ENCODE data around the gene GMPR2.

The GMPR2 gene

DNA sequence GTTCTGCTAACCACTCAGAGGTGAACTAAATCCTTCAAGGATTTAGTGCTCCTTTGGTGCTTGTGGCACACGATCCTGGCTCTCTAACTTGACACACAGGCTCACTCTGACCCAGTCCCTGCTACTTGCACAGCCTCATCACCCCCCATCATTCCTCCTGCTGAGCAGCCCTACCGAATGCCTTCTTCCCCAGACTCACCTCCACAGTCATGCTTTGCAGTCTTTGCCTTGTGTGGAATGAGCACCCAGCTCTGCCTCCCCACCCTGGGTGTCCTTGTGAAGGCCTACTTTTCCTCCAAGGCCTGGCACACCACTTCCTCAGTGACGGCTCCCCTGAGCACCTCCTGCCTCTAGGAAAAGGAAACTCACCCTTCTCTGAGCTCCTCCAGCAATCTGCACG is 17.6 kb downstream of the GMPR2 start:
- in situ Hi-C loops (cut with MboI; ENCODE audit: low sequenced_read_pairs), result no loop called here

DNA sequence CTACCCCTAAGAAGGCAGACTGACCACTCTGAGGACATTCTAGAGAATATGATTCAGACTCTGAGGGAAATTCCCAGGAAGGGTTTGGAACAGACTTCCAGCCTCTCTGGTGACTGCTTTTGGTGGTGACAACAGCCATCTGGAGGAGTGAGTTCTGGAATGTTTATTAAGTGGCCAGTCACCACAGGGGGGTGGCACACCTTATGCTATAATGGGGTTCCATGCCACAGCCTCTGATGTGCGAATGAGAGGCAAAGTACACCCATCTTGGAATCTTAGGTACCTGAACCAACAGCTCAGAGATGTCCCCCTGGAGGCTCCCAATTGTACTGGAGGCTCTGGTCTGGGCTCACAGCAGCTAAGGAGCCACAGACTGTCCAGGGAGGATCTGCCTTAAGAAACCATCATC is 19.2 kb downstream of the GMPR2 start:
- in situ Hi-C loops (cut with MboI; ENCODE audit: low sequenced_read_pairs), result no loop called here

DNA sequence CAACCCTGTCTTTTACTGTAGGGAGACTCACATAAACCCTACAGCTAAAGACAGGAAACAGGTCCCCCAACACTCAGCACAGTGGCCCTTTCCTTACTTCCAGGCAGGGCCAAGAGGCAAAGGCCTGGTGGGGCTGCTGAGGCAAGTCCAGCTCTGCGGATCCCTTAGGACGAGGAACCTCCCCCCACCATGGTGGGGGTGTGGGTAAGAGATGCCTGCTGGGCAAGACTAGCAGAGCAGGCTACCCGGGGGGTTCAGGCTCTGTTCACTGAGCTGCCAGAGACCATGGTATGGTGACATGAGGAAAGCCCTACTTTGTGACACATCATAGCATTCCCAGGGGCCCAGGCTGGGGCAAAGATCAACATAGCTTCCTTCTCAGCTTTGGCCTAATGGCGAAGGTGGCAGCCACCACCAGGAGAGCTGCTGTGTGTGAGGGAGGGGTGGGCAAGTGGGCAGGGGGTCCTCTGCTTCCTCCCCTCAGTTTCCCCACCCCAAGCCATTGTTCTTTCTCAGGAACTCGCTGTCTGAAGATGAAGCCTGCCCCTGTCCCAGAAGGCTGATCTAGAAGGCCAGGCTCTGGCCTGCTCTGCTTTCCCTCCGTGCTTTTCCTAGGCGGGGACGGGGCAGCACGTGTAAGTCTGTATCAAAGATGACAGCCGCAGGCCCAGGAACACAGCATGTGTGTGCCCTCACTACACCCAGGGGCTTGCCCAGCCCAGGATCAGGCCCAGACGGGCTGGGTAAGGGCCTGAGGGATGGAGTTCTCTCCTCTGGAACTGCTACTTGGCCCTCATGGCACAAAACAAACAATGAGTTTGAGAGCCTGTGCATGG is 19.8 kb downstream of the GMPR2 start:
- in situ Hi-C loops (cut with MboI; ENCODE audit: low sequenced_read_pairs), result no loop called here

DNA sequence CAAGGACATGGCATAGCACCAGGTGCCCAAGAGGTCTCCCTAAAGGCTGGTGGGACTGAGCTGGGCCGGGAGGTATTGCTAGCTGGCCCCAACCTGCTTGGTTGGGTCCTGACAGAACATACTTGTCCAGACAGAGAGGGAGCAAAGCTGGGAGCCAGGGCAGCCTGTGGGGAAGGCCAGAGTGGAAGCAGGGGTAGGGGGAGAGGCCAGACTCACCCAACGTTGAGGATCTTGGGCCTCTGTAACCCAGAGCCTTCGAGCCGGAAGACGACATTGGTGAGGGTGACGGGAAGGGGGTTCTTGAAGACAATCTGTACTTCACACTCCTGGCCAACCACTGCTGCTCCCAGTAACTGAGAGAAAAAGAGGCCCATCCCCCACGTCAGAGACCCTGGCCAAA is 21.2 kb downstream of the GMPR2 start:
- in situ Hi-C loops (cut with MboI; ENCODE audit: low sequenced_read_pairs), result no loop called here

DNA sequence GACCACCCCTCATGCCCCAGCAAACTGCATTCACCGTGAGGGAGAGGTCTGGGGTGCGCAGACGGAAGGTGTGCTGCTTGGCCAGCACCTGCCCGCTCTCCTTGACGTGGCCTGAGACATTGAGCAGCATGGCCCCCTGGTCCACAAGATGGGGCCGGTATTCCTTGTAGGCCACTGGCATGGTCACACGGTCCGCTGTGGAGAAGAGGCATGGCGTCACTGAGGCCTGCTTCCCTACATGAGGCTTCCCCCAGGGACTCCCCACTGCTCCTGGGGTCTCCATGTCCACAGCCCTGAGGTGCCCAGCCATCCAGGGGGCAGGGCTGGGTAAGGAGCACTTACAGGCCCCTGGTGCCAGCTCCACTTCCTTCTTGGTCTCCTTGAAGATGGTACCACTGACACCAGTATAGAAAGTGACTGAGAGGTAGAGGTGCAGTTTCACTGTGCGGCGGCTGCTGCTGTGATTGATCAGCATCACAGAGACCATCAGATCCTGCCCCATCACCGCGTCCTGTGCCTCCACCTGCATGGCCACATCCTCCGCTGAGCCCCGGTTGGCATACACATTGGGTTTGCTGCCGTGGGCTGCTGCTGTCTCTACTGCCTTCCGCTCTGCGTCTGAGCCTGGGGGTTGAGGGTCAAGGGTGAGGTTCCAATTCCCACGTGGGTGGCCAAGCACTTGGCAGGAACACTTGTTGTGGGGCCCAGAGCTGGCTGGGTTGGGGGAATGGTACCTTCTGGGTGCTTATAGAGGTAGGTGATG is 22.1 kb downstream of the GMPR2 start:
- in situ Hi-C loops (cut with MboI; ENCODE audit: low sequenced_read_pairs), result no loop called here

DNA sequence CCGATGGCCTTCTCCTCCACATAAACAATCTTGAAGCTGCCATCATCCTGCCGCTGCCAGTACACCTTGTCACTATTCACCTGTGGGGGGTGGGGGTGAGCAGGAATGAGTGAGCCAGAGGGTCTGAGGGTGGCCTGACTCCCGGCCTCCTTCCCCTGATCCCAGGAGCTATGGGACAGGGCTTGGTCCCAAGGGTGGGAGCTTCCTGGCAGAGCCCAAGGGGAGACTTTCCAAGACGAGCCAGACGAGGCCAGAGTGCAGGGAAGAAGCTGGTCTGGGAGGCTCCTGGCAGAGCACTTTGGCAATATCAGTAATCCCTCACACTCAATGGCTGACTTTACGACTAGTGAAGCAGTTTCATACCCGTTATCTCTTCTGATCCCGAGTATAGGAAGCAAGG is 22.7 kb downstream of the GMPR2 start:
- in situ Hi-C loops (cut with MboI; ENCODE audit: low sequenced_read_pairs), result no loop called here

DNA sequence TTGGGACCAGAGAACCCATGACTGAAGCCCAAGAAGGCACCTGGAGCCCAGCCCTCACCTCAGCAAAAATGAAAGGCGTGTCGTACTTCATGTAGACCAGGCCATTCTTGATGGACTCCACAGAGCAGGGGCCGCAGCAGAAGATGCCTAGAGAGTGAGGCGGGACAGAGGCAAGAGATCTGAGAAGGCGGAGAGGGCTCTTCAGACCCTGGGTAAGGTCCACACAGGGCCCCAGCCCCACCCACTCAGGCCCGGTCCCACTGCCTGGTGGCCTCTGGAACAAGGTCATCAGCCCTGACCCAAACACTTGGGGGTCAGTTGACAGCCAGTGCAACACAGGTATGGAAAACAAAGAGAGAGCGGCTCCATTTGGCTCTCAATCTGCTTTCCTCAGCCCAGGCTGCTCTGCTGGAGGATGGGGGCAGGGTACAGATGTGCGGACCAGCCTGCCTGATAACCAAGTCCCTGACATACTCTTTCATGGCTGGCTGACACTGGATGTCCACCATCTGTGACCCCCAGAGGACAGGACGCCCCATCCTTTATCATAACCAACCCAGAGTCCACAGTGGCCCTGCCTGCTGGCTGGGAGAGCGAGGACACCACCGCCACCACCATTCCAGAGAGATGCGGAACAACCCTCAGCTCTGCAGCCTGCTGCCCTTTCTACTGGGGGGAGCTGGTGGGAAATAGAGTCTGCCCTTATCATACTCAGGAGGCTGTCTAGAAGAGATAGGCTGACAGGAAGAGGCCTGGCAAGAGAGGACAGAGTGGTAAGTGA is 23.4 kb downstream of the GMPR2 start:
- in situ Hi-C loops (cut with MboI; ENCODE audit: low sequenced_read_pairs), result no loop called here

DNA sequence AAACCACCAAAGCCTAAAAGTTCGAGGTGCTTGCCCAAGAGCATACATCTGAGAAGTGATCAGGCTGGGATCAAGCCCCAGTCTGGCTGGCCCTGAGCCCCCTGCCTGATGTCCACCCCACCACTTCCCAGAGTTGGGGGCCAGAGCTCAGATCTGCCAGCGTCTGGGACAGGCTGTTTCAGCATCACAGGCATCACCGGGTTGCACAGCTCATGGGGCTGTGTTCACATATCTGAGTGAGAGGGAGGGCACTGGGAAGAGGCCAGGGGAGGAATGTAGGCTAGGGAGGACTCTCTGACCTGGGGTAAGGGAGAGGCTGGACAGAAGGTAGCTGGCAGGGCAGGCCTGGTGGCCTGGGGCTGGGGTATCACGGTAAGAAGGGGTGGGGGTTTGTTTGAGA is 24.2 kb downstream of the GMPR2 start:
- in situ Hi-C loops (cut with MboI; ENCODE audit: low sequenced_read_pairs), result no loop called here

DNA sequence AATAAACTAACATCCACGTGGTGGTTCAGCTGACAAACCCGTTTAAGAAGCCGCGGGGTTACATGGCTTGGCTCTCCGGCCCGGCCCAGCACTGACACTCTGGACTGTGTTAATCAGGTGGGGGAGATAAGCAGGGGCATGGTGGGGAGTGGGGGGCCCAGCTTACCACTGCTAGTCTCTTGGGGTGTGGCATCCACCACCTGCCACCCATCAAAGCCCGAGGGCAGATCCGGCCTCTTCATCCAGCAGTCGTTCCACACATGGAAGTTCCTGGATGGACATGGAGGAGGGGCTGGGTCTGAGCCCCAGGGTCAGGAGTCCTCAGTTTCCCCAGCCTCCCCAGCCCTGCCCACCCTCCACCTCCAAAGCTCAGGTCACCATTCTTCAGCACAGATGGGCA is 25.4 kb downstream of the GMPR2 start:
- in situ Hi-C loops (cut with MboI; ENCODE audit: low sequenced_read_pairs), result no loop called here

DNA sequence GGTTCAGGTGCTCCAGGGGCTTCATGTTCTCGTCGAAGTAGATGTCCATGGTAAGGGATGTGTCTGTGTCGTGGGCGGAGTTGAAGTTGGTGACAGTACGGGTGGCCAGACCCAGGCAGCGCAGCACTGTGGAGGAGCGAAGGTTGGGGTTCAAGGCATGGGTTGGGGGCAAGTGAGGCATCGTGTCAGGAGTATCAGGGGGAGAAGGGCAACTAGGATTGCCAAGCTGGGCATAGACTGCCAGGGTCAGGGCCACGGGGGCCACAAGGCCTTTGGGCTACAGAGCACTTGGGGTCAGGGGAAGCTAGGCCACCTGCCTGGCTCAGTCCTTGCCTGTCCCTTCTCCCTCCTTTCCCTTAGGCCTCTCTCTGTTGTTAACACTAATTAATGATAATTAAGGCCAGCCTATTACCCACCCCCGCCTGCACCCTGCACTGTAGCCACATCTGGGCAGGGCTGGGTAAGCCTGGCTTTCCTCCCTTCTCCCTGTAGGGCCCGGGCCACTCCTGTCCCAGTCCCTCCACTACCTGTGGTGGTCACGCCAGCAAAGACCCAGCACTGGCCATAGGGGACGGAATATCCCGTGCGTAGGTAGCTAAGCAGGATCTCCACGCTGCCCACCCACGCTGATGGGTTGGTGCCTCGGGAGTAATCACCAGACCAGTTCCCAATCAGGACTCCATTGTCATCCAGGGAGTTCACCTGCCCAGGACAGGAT is 26.0 kb downstream of the GMPR2 start:
- in situ Hi-C loops (cut with MboI; ENCODE audit: low sequenced_read_pairs), result no loop called here

DNA sequence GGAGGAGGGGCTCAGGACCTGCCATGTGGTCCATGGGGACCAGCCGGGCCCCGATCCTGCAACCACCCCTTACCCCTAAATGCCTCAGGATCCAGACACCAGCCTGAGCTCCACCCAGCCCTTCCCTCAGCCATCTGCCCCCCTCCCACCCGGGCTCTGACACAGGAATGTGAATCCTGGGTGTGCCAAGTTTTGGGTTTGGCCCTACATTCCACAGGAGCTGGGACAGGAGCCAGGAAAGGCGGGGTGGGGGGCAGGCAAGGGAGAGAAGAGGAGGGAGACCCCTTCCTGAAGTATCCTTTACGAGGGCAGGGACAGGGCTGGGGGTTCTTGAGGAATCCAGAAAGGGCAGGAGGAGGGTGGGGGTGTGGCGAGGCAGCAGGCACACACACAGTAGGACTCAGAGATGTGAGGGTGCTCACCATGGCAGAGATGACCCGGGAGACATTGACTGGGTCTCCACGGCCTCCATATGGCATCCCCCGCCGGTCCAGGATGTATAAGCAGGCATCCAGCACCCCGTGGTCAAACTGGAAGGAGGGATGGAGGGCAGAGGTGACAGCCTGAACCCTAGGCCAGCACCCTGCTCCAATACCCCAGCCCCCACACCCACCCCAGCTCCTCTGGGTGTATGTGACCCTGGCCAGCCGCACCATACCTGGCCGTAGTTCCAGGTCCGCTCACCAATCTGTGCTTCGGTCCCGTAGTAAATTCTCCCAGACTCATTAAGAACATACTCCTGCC is 26.7 kb downstream of the GMPR2 start:
- in situ Hi-C loops (cut with MboI; ENCODE audit: low sequenced_read_pairs), result no loop called here

DNA sequence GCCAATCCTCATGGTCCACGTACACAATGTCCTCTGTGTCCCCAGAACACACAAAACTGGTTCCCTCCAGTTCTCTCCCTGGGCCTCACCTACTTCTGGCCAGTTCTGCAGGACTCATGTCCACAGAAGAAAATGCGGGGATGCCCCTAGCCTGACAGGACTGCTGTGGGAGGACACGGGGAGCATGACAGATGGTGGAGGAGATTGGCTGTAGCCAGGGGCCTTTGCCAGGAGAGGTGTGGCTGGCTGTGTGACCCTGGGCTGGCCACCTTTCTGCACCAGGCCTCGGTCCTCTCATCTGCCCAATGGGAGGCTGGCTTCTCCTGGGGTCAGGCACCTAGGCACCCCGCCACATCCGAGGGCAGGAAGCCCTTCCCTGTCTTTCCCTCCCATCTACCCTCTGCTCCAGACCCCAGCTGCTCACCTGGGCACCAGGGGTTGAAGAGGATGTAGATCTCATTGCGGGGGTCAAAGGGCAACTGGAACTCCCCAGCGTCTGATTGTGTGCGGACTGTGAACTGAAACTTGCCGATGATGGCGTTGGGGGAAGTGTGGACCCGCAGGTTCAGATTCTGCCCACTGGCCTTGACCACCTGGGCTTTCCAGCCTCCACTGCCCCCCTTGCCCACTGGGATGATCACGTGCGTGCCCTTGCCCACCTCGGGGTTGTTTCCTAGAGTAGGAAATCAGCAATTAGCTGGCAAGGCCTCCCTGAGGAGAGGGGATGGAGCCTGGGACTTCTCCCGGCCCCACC is 27.5 kb downstream of the GMPR2 start:
- in situ Hi-C loops (cut with MboI; ENCODE audit: low sequenced_read_pairs), result no loop called here

DNA sequence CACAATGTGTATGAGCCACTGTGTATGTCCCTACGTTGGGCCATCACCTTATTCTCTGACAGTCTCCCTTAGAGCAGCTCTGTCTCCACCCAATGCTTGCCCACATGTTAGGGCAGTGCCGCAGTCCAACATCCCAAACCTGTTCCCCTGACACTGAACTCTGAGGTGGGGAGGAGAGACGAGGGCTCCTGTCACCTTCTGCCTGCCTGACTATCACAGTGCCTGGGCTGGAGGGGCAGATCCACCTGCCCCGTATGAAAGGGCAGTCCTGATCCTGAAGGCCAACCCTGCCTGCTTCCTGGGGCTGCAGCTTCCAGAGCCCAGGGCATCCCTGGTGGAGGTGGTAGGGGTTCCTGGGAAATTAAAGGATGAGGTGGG is 28.0 kb downstream of the GMPR2 start:
- in situ Hi-C loops (cut with MboI; ENCODE audit: low sequenced_read_pairs), result no loop called here

DNA sequence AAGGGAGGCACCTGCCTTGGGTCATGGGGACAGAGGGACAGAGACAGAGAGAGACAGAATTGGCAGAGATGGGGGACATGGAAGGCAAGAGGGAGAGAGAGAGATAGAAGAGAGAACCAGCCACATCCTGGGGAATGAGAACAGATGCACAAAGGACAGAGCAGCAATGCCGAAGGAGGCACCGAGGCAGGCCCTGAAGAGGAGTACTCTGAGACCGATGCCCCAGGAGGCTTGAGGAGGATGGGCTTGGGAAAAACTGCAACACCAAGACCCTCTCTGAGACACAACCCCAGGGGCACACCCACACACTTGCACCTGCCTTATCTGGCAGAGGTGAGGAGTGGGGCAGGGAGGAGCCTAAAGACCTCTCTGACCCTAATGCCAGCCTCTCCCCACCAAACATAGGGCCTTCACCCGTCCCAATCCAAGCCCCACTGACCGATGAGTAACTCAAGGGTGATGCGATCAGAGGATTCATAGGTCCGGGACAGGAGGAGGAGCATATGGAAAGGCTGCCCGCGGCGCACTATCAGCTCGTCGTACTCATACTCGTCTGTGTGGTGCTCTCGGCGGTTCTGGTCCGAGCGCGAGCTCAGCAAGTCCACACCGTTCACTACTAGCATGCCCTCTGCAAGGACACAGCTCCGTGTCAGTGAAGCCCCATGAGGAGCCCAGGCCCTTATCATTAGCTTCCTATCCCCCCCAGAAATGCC is 28.7 kb downstream of the GMPR2 start:
- in situ Hi-C loops (cut with MboI; ENCODE audit: low sequenced_read_pairs), result no loop called here

DNA sequence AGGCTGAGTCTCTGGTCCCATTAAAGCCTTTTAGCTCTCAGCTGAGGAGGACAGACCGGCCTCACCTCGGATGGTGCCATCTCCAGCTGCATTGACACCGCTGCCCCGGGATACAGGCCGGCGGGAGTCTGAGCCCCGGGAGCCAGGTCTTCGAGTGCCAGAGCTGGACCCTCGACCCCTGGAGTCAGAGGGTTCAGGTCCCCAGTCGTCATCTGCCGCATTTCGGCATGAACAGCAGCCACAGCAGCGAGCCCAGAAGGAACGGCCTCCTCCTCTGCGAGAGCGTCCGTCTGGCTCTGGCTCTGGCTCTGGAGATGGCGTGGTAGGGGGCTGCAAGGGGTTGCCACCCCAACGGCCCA is 29.2 kb downstream of the GMPR2 start:
- in situ Hi-C loops (cut with MboI; ENCODE audit: low sequenced_read_pairs), result no loop called here

DNA sequence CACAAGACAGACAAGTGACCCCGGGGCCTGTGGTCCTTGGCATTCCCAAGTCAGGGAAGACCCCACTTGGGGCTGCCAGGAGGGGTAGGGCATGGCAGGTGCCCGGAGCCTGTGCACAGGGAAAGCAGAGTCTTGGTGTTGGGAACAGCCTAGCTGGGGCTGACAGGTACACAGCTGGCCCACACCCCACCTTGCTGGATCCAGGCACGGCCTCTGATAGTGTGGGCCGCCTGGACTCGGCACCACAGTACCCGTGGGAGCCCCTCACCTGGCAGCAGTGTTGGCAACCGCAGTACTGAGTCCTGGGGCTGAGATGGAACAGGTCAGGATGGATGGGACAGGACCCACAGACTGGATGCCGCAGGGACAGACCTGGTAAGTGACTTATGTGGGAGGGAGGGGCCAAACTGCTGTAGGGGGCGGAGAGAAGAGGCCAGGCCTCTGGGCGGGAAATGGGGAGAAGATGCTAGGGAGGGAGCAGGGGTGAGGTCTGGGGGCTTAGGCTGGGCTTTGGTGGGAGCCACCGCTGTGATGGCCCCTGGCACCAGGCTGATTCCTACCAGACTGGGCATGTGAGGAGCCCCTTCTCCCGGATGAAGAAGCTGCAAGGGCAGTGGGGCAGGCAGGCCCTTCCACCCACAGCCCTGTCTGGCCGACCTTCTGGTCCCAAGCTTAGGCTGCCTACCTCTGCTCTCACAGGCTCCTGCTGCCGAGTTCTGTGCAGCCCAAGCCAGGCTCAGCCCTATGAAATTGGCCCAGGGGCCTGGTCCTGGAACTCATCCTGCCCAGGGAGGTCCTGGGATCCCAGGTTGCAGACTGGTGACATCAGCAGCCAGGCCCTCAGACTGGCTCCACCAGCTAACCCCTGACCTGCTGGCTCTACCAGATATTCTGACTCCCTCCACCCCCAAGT is 30.3 kb downstream of the GMPR2 start, which contains the start of gene TGM1:
Gene TGM1, minus strand, starts transcription at position 357 of the 913 bp plus-strand sequence. CDS start 825 bp downstream, outside the sequence.
- in situ Hi-C loops (cut with MboI; ENCODE audit: low sequenced_read_pairs), result no loop called here

DNA sequence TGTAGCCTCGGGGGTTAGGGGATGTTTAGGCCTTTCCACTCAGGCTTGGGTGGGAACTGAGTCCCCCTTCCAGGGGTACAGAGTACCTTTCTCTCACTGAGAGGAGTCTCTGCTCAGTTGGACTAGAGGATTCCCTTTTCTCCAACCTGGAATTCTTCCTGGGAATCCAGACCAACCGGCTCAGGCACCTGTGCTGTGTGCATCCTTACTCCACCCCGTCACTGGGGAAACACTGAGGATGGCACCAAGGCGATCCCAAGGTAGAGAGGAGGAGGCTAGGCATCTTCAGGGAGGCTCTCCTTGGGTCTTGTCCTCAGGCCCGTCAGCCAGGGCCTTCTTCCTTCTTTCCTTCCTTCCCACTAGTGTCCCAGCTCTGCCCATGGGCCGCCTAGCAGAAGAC is 31.1 kb downstream of the GMPR2 start:
- in situ Hi-C loops (cut with MboI; ENCODE audit: low sequenced_read_pairs), result no loop called here

DNA sequence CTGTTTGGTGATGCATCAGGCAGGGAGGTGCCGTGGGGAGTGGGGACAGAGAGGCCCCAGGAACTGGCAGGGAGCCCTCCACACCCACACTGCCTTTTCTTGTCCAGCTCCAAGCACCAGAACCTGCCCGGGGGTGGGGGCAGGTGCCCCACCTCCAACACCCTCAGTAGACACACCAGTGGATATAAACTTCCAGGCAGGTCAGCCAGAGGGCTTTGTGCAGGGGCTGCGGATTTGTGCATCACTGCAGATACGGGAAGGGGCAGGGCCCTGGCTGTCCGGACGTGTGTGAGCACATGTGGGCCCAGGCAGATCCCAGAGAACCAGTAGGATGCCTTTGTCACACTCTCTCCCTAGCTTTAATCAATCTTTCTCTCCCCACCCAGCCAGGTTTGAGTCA is 31.6 kb downstream of the GMPR2 start:
- in situ Hi-C loops (cut with MboI; ENCODE audit: low sequenced_read_pairs), result no loop called here

Data from HL-60/S4 (cell line).